Raji (cell line): ENCODE results near the gene UEVLD.

Experiments
- POLR2A ChIP-seq: IDR thresholded peaks from 2 replicates; pipeline ENCODE4 v1.6.1; 2011; ENCODE audit warnings: low read depth, low read length, control low read depth; ENCODE audit not compliant: insufficient read depth

The UEVLD gene

DNA sequence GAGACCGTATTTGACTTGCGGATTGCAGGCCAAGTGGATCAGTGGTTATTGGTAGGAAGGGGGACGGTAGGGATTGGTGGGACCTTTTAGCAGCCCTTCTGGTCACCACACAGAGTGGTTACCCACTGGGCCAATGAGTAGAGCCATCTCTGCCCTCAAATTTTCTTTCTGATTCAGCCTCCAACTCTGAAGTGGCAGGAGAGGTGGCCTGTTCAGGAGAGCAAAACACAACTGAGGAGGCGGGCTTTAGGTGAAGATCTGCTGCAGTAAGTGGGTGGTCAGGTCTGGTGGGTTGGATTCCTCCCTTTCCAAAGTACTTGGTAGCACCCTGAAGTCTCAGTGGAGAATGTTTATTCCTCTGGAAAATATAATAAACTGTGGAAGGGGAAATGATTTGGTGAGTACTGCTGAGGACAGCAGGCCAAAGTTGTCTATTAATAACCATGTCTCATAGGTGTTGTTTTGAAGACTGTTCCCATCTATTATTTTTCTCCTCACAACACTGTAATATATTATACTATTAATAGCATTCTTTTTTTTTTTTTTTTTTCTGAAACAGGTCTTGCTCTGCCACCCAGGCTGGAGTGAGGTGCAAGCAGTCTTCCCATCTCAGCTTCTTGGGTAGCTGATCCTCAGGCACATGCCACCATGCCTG is 12.5 kb upstream of the UEVLD start:
- no peak for TF ChIP-seq POLR2A

DNA sequence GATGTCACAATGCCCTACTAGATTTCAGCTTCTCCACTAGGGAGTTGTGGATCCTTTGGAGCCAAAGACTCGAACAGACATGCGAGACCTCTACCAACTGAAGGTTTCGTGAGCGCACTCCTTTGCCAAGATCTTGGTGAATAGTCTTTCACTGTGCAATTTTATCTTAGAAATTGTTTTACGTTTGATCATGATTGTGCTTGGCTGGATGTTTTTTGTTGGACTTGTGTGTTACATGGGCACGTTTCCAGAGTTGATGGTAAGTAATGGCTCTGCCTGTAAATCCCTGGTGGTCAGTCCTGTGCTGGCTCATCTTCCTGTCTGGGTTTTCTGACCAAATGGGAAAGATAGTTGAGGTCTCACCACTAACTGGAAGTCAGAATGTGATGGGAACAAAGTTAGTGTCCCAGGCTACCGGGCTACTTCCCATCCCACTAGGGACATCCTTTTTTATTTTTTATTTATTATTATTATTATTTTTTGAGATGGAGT is 11.3 kb upstream of the UEVLD start, which contains the start of gene MISFA:
TSS of gene MISFA (plus strand) at position 51 of the 492 bp plus-strand sequence. CDS start at position 191, 140 bp downstream.
- no peak for TF ChIP-seq POLR2A

DNA sequence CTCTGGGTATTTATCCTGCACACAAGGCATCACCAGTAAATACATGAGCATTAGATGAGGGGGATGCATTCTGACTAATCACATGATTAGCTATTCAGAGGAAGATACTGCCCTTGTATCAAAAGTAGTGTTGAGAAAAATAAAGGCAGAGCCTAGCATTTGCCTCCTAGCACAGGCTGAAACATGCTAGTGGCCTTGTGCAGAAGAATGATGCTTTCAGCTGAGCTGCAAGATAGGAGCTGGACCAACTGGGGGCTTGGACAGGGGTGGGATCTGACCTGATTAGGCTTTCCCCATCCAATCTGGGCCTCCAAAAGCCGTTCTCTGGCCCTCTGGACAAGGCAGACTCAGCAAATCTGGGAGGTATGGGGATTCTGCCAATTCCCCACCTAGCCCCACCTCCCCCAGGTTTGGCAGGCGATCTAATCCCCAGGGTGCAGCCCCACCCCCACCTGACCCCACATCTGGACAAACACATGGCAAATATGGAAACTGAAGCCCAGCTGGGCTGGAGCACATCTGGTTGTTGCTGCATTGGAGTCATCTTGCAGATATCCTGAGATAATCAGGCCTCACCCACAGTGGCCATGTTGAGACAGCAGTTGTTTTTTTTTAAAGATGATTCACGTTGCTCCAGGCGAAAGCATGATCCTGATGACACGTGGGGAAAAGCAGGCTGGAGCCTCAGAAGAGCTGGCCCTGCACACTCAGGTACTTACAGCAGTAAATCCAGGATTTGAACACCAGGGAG is 6.6 kb upstream of the UEVLD start:
- no peak for TF ChIP-seq POLR2A

DNA sequence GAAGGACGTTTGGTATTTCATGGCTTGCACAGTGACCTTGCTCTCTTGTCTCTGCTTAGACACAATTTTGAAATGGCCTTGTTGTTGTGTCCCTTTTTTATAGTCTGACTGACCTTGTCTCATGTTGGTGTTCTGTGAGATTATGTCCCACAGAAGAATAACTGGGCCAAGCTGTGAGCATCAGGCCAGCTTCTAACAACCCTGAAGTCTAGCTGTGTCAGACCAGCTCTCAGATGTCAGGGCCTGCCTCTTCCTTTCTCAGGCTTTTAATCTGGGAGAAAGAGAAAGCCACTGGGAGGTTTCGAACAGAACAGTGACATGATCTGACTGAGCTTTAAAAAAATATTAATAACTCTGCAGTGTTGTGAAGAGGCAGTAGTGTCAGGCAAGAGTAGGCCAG is 2.0 kb upstream of the UEVLD start:
- no peak for TF ChIP-seq POLR2A

DNA sequence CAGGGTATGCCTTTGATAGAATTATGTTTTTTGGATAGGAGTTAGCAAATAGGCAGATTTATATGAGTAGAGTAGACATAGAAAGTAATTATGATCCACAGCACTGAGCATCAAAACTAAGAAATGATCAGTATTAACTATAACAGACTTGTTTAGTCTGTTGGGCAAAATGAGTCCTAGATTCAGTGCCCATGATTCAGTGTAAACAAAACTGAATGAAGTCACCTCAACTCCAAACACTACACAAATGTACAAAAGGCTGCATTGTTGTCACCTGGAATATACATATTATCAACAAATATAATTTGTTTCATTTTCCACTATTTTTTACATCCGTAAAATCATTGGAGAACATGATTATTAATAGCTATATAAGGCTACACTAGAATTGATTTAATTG is 6.7 kb downstream of the UEVLD start:
- no peak for TF ChIP-seq POLR2A

DNA sequence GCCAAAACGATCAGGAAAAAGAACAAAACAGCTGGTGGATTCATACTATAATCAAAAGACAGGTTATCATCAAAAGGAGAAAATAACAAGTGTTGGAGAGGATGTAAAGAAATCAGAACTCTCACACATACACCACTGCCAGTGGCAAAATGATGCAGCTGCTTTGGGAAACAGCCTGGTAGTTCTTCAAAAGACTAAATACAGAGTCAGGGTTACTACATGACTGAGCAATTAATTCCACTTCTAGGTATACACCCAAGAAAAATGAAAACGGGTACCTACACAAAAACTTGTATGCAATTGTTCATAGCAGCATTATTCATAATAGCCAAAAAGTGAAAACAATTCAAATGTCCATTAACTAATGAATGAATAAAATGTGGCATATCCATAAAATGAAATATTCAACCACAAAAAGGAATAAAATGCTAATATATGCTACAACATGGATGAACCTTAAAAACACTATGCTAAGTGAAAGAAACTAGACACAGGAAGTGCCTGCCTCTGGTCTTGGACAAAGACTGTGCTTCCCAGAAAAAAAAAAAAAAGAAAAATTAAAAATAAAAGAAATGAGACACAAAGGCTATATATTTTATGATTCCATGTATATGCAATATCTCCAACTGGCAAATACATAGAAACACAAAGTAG is 8.3 kb downstream of the UEVLD start:
- no peak for TF ChIP-seq POLR2A

DNA sequence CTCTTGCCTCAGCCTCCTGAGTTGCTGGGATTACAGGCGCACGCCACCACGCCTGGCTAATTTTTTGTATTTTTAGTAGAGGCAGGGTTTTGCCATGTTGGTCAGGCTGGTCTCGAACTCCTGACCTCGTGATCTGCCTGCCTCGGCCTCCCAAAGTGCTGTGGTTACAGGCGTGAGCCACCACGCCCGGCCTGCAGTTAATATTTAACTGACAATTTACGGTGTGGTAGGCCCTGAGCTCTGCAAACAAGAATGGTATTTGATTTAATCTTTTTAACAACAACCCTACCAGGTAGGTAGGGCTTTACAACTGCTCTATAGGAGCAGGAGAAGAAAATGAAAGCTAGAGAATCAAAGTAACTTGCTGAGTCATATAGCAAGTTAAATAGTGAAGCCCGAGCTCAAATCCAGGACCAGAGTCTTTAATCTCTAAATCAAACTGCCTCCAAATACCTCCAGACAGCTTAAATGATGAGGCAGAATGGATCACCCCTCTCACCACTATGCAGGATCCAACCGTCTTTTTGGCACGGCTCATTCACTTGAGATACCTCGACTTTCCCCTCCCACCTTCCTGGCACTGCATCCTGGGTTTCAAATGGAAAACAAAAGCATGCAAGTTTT is 9.4 kb downstream of the UEVLD start:
- TF ChIP-seq POLR2A = no peak

DNA sequence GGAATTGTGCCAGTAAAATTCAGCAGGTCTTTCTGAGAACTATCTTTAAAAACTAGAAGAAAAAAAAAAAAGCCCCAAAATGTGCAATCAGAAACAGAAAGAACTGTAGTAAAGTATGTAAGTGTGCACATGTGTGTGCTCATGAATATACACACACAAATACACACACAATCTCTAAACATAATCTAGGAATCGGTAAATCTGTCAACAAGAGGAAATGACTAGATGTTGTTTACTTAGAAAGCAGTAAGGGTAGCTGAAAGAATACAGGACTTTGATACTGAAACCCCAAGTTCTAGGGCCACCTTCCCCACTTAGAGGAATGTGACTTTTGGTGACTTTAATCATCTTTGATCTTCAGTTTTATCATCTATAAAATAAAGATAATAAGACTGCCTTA is 13.2 kb downstream of the UEVLD start:
- TF ChIP-seq POLR2A = no peak

DNA sequence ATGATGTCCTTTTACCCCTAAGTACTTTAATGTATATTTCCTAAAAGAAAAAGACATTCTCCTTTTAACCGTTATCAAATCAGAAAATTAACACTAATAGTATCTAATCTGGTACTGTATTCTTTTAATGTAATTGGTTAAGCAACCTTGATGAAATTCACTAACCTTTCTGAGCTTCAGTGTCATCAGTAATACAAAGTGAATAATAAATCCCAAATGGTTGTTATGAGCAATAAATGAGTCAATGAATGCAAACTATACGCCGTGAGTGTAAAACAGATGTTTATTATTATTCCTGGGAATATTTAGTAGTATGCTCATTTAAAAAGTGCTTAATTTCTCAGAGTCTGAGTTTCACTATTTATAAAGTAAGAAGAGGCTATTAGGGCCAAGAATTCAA is 21.5 kb downstream of the UEVLD start:
- no peak for TF ChIP-seq POLR2A

DNA sequence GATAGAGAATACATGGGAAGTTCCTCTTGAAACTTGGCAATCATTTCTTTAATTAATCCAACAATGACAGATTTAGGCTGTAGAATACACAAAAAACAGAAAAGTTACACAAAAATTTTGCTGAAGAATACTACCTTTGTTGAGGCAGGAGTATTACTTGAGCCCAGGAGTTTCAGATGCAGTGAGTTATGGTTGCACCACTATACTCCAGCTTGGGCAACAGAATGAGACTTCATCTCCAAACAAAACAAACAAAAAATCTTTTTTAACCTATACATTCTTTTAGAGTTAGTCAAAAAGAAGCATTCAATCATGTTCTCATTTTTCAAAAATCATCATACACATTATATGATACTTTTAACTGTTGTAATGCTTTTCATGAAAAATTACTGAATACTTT is 22.1 kb downstream of the UEVLD start:
- no peak for TF ChIP-seq POLR2A

DNA sequence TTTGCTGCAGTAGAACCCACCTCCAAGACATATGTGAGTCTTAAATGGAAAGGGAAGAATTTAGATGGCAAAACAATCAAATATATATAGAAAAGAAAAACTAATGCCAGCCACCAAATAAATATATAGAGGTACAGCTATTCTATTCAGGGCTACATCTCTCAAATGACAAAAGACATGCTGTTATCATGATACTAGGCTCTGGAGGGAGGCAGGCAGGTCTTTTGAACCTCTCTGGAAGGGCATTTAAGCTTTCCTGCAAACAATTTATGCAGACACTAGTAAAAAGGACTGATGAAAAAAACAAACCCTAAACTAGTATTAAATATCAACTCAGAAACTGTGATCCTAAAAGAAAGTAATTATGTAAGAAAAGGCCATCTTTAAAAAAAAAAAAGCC is 24.4 kb downstream of the UEVLD start:
- no peak for TF ChIP-seq POLR2A

DNA sequence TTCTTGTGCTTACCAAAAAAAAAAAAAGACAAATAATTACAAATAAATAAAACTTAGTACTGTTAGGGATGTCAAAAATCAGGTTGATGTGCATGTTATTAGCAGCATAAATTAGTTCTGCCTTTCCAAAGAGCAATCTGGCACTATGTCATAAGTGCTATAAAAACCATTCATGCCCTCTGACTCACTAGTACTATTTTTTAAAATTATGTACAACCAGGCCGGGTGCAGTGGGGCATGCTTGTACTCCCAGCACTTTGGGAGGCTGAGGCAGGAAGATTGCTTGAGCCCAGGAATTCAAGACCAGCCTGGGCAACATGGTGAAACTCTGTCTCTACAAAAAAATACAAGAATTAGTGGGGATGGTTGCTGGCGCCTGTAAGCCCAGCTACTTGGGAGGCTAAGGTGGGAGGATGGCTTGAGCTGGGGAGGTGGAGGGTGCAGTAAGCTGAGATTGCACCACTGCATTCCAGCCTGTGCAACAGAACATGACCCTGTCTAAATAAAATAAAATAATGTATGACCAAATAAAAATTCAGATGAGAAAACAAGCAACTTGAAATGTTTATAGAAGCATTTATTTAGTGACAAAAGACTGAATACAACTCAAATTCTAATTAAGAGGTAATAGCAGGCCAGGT is 25.3 kb downstream of the UEVLD start:
- no peak for TF ChIP-seq POLR2A

DNA sequence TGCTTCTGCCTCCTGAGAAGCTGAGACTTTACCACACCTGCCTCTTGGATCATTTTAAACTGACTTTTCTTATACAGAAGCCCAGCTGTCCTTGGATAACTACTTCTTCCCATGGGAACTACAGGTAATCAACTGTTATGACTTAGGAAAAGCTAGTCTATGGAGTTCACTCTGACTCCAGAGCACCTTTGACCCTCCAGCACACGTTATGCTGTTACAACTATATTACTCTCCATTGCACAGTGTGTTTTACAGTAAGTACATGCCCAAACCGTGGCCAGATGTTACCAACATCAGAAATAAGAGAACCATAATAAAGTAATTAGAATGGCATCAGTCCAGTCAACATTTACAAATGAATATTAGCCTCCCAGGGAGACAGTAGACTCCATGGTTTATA is 40.5 kb downstream of the UEVLD start:
- no peak for TF ChIP-seq POLR2A

DNA sequence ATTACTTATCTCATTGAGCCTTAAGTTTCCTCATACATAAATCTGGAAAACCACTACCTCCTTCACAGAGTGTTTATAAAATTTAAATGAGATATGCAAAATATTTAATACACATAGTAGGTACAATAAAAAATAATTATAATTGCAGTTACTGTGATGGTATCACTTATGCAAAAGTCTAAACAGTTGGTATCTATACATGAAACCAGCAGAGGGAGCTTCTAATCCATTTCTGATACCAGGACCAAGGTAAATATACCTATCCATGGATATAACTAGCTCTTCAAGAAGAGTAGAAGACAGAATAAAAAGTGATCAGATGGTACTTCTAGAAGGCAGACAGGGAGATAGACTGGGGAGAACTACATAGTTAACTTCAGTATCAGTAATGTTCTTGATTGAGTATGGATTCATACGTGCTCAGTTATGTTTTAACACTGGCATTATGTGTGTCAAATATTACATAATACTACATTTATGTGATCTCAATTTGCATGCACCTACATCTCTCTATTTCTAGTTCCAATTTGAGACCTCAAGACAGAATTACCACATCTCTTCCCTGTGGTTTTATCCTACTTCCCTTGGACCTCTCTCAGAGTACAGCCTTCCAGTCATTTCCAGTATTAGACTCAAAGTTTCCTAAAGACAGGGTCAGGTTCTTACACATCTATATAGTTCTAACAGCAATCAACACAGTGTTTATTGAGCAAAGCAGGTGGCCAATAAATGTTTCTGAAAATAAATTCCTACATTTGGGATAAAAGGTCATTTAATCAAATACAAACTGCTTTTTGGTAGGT is 48.1 kb downstream of the UEVLD start:
- no peak for TF ChIP-seq POLR2A
